H1 (cell line): ENCODE measurements around the gene MACROH2A1.

Source experiments
- CEBPB ChIP-seq: IDR thresholded peaks from 2 replicates; pipeline ENCODE4 v1.6.1; 2012; ENCODE audit warnings: low read depth, low read length
- EGR1 ChIP-seq: IDR thresholded peaks from 2 replicates; pipeline ENCODE4 v1.6.1; 2011; ENCODE audit warnings: low read depth, low read length, borderline replicate concordance
- EP300 ChIP-seq, 2 experiments: IDR thresholded peaks; 1 replicate in 1 of 2; 2 replicates in 1 of 2; pipeline ENCODE4 v1.6.1; 2011 to 2012; ENCODE audit warnings: low read depth in 2 of 2, low read length in 2 of 2, mild to moderate bottlenecking in 2 of 2, borderline replicate concordance in 1 of 2, inconsistent platforms in 1 of 2, moderate library complexity in 1 of 2
- EZH2 ChIP-seq: fragments of 200-600 bp; sonication (generic); IDR thresholded peaks from 2 replicates; pipeline ENCODE4 v1.7.1; 2012; ENCODE audit warnings: low read depth, mild to moderate bottlenecking, moderate library complexity, low read length, inconsistent platforms; ENCODE audit not compliant: severe bottlenecking
- JUND ChIP-seq: IDR thresholded peaks from 2 replicates; pipeline ENCODE4 v1.6.1; 2011; ENCODE audit warnings: mild to moderate bottlenecking, improper control_type of control experiment, low read length
- NANOG ChIP-seq: IDR thresholded peaks from 2 replicates; pipeline ENCODE4 v1.6.1; 2011; ENCODE audit warnings: low read length, low read depth, mild to moderate bottlenecking, inconsistent platforms; ENCODE audit not compliant: insufficient read depth, poor library complexity, severe bottlenecking
- POLR2A ChIP-seq, 2 experiments: IDR thresholded peaks; 1 replicate in 1 of 2; 2 replicates in 1 of 2; pipeline ENCODE4 v1.6.1; 2011; ENCODE audit warnings: low read depth in 2 of 2, low read length in 2 of 2, mild to moderate bottlenecking in 2 of 2; ENCODE audit errors: control extremely low read depth in 1 of 2
- POLR2AphosphoS5 ChIP-seq: IDR thresholded peaks from 2 replicates; pipeline ENCODE4 v1.6.1; 2011; ENCODE audit warnings: low read depth, low read length
- RAD21 ChIP-seq, 2 experiments: IDR thresholded peaks in 1 of 2; conservative IDR thresholded peaks in 1 of 2; 2 replicates each; pipeline ENCODE4 v1.6.1; 2011; ENCODE audit warnings: low read depth in 2 of 2, low read length in 2 of 2, improper control_type of control experiment in 1 of 2, inconsistent platforms in 1 of 2, mild to moderate bottlenecking in 1 of 2, moderate library complexity in 1 of 2
- RFX5 ChIP-seq: IDR thresholded peaks from 2 replicates; pipeline ENCODE4 v1.6.1; 2011; ENCODE audit warnings: low read depth, low read length, improper control_type of control experiment, borderline replicate concordance
- SIN3A ChIP-seq, 2 experiments: IDR thresholded peaks in 1 of 2; conservative IDR thresholded peaks in 1 of 2; 2 replicates each; pipeline ENCODE4 v1.6.1; 2011 to 2012; ENCODE audit warnings: low read length in 2 of 2, improper control_type of control experiment in 1 of 2, low read depth in 1 of 2, mild to moderate bottlenecking in 1 of 2
- ZNF274 ChIP-seq: IDR thresholded peaks from 2 replicates; pipeline ENCODE4 v1.7.0; 2012; ENCODE audit warnings: low read length, borderline replicate concordance; ENCODE audit errors: extremely low read depth
- TF ChIP-seq, protein P1 (sequence below), 3 experiments: IDR thresholded peaks; 1 replicate in 2 of 3; 2 replicates in 1 of 3; pipeline versions ENCODE4 v1.5.1 to v1.6.1; 2011; ENCODE audit warnings: low read length in 3 of 3, mild to moderate bottlenecking in 3 of 3, inconsistent platforms in 2 of 3, low read depth in 1 of 3, moderate library complexity in 1 of 3; ENCODE audit not compliant: insufficient read depth in 1 of 3; ENCODE audit errors: control extremely low read depth in 1 of 3
- TF ChIP-seq, protein P2 (sequence below): IDR thresholded peaks from 2 replicates; pipeline ENCODE4 v1.6.1; 2011; ENCODE audit warnings: low read depth, mild to moderate bottlenecking, low read length; ENCODE audit not compliant: insufficient read depth

GRCh38 chr5:135385576-135385975 is 13.5 kb downstream of the MACROH2A1 start:
- TF ChIP-seq EZH2 (no peak), RAD21 (IDR thresholded peaks at IDR 0.05 in 1 of 2, conservative IDR thresholded peaks at IDR 0.05 in 1 of 2; ENCODE audit: low read depth in 2 of 2, low read length in 2 of 2) (no peak), SIN3A (conservative IDR thresholded peaks at IDR 0.05 in 1 of 2, IDR thresholded peaks at IDR 0.05 in 1 of 2; ENCODE audit: low read depth in 1 of 2, low read length in 2 of 2) (no peak), NANOG (no peak), JUND (no peak), POLR2A (IDR thresholded peaks at IDR 0.05; ENCODE audit: control extremely low read depth in 1 of 2, low read depth in 2 of 2, low read length in 2 of 2) (no peak), POLR2AphosphoS5 (no peak), EGR1 (no peak), EP300 (IDR thresholded peaks at IDR 0.05; ENCODE audit: borderline replicate concordance in 1 of 2, low read depth in 2 of 2, low read length in 2 of 2) (no peak), ZNF274 (no peak), CEBPB (no peak), RFX5 (no peak)
- TF ChIP-seq, protein P1, sequence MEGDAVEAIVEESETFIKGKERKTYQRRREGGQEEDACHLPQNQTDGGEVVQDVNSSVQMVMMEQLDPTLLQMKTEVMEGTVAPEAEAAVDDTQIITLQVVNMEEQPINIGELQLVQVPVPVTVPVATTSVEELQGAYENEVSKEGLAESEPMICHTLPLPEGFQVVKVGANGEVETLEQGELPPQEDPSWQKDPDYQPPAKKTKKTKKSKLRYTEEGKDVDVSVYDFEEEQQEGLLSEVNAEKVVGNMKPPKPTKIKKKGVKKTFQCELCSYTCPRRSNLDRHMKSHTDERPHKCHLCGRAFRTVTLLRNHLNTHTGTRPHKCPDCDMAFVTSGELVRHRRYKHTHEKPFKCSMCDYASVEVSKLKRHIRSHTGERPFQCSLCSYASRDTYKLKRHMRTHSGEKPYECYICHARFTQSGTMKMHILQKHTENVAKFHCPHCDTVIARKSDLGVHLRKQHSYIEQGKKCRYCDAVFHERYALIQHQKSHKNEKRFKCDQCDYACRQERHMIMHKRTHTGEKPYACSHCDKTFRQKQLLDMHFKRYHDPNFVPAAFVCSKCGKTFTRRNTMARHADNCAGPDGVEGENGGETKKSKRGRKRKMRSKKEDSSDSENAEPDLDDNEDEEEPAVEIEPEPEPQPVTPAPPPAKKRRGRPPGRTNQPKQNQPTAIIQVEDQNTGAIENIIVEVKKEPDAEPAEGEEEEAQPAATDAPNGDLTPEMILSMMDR (IDR thresholded peaks at IDR 0.05; ENCODE audit: control extremely low read depth in 1 of 3, insufficient read depth in 1 of 3, low read depth in 1 of 3, low read length in 3 of 3) = no peak
- TF ChIP-seq, protein P2, sequence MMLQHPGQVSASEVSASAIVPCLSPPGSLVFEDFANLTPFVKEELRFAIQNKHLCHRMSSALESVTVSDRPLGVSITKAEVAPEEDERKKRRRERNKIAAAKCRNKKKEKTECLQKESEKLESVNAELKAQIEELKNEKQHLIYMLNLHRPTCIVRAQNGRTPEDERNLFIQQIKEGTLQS = no peak
